Skeletal muscle tissue (tissue), 4 donors: ENCODE data around the gene TTLL5. TPM values are rescaled to one million over a fixed set of nuclear protein-coding genes. Genes with fewer than 3 reads are reported as not detected.
A peak's percentile ranks its signal among the peaks of the same experiment; 100 is the strongest.

Experiments
- H3K27ac ChIP-seq: one replicate; pipeline ENCODE4 v1.7.0; 2013; ENCODE audit warnings: mild to moderate bottlenecking, low read depth, low read length, inconsistent platforms
- H3K27me3 ChIP-seq, 3 donors: one replicate each; pipeline ENCODE4 v1.7.0; 2013; ENCODE audit warnings: low read length in 3 of 3; ENCODE audit not compliant: control insufficient read depth in 3 of 3, insufficient read depth in 3 of 3
- H3K36me3 ChIP-seq, 3 donors: one replicate each; pipeline ENCODE4 v1.7.0; 2013; ENCODE audit warnings: low read length in 3 of 3; ENCODE audit not compliant: control insufficient read depth in 3 of 3, insufficient read depth in 3 of 3
- H3K4me1 ChIP-seq, 3 donors: one replicate each; pipeline ENCODE4 v1.7.0; 2013; ENCODE audit warnings: low read length in 3 of 3, mild to moderate bottlenecking in 3 of 3; ENCODE audit not compliant: control insufficient read depth in 3 of 3, insufficient read depth in 3 of 3
- H3K4me3 ChIP-seq, 3 donors: one replicate each; pipeline ENCODE4 v1.7.0; 2013; ENCODE audit warnings: low read length in 3 of 3
- H3K9ac ChIP-seq, 3 donors: one replicate each; pipeline ENCODE4 v1.7.0; 2013; ENCODE audit warnings: low read length in 3 of 3, mild to moderate bottlenecking in 3 of 3, moderate library complexity in 2 of 3, low read depth in 1 of 3
- H3K9me3 ChIP-seq, 3 donors: one replicate each; pipeline ENCODE4 v1.7.0; 2013; ENCODE audit warnings: low read length in 3 of 3; ENCODE audit not compliant: control insufficient read depth in 3 of 3
- total RNA-seq: library from RNA; depleted of rRNA; stranded (reverse); fragments of >200 nt; gene quantifications from one replicate; pipeline ENCODE4 v1.2.3, GENCODE V29; 2014
- donor health status: Osteomylitis.

The TTLL5 gene
- total RNA-seq, 1 donor from 2014 or later, result 13.6 TPM

GRCh38 chr14:75944607-75945241 is 283.7 kb downstream of the TTLL5 start:
- no peaks in the 10 kb centered on the region for H3K27me3 ChIP-seq
- no peak overlapping the region for H3K27ac ChIP-seq
- H3K4me3 ChIP-seq, result no peak overlapping the region
- H3K4me1 ChIP-seq, result peaks cover 2 to 8% (median 7%) of the 10 kb centered on the region in 3 donors
- H3K9me3 ChIP-seq, result no peaks in the 10 kb centered on the region
- H3K9ac ChIP-seq, result no peak overlapping the region
- H3K36me3 ChIP-seq, result no peaks in the 10 kb centered on the region

- no peaks in the 10 kb centered on the region for H3K9me3 ChIP-seq
- no peak overlapping the region for H3K4me3 ChIP-seq
- no peak overlapping the region for H3K27ac ChIP-seq
- no peaks in the 10 kb centered on the region for H3K36me3 ChIP-seq
- H3K27me3 ChIP-seq, result no peaks in the 10 kb centered on the region
- no peak overlapping the region for H3K9ac ChIP-seq
- H3K4me1 ChIP-seq, result peaks cover 0 to 5% (median 0%) of the 10 kb centered on the region in 3 donors
These were observed 285.7 kb downstream of the TTLL5 start for GRCh38 chr14:75946785-75947184.

DNA sequence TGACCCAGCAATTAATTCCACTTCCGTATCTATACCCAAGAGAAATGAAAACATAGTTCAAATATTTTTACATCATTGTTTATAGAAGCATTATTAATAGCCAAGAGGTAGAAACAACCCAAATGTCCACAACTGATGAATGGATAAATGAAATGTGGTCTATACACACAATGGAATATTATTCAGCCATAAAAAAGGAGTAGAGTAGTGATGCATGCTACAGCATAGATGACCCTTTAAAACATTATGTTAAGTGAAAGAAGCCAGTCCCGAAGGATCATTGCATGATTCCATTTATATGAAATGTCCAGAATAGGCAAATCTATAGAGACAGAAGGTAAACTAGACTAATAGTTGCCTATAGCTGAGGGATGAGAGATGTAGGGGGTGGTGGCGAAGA is 291.4 kb downstream of the TTLL5 start:
- Histone ChIP-seq H3K9me3 (no peaks in the 10 kb centered on the region), H3K36me3 (no peaks in the 10 kb centered on the region), H3K9ac (no peak overlapping the region), H3K27me3 (no peaks in the 10 kb centered on the region), H3K27ac (no peak overlapping the region), H3K4me3 (no peak overlapping the region), H3K4me1 (no peaks in the 10 kb centered on the region)

DNA sequence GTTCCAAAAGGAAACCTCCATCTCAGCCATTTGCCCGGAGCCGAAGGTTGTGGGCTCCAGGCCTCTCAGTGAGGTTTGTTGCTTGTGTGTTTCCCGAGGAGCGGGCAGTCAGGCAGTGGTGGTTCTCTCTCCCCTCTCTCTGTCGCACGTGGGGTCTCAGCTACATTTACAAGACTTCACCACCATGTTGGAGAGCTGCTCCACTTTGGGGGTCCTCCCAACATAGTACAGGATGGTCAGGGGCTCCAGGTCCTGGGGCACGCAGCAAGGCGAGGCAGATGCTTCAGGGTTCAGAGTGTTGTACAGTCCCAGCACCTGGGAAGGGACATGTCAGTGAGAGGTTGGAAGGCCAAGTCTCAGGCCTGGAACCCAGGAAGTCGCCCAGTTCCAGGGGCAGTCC is 298.0 kb downstream of the TTLL5 start:
- H3K4me1 ChIP-seq, result no peaks in the 10 kb centered on the region
- no peaks in the 10 kb centered on the region for H3K9me3 ChIP-seq
- no peak overlapping the region for H3K27ac ChIP-seq
- no peaks in the 10 kb centered on the region for H3K27me3 ChIP-seq
- H3K4me3 ChIP-seq, result no peak overlapping the region
- peaks cover 9 to 33% (median 32%) of the 10 kb centered on the region in 3 donors for H3K36me3 ChIP-seq
- no peak overlapping the region for H3K9ac ChIP-seq

DNA sequence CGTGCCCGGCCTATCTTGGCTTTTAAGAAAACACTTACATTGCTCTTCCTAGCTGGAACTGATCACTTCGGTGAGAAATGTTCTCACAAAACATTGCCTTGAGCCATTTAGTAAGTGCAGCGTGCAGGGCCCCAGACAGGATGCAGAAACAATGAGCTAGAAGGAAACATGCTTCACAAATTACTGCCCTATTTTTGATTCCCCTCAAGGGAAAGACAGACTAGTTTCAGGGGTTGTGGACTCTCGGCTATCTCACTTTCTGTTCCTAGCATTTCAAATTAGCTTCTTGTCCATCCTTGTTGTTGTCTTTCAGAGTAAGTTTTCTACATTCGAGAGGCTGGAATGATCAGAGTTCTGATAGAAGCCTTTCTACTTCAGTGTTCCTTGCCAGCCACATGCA is 299.2 kb downstream of the TTLL5 start:
- no peak overlapping the region for H3K27ac ChIP-seq
- H3K36me3 ChIP-seq, result peaks cover 16 to 45% (median 38%) of the 10 kb centered on the region in 3 donors
- no peak overlapping the region for H3K4me3 ChIP-seq
- no peak overlapping the region for H3K9ac ChIP-seq
- H3K27me3 ChIP-seq, result no peaks in the 10 kb centered on the region
- H3K9me3 ChIP-seq, result no peaks in the 10 kb centered on the region
- H3K4me1 ChIP-seq, result no peaks in the 10 kb centered on the region

DNA sequence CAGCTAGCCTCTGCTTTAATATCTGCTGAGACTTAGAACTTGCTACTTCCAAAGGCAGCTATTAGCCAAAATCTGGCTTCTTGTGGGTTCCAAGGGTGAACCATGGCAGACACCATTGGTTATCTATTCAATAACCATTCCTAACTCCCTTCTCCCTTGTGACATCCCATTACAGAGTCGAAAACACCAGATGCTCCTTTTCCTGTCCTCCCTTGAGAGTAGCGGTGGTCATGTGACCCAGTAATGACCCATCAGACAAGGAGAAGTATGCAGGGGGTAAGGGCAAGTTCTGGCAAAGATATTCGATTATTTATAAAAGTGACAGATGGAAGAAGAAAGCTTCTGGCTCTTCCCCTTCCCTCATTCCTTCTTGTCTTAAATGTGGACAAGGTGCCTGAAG is 300.6 kb downstream of the TTLL5 start:
- Histone ChIP-seq H3K9ac (no peak overlapping the region), H3K4me1 (no peaks in the 10 kb centered on the region), H3K9me3 (no peaks in the 10 kb centered on the region), H3K27me3 (no peaks in the 10 kb centered on the region), H3K4me3 (no peak overlapping the region), H3K36me3 (peaks cover 29 to 59% (median 48%) of the 10 kb centered on the region in 3 donors), H3K27ac (no peak overlapping the region)

DNA sequence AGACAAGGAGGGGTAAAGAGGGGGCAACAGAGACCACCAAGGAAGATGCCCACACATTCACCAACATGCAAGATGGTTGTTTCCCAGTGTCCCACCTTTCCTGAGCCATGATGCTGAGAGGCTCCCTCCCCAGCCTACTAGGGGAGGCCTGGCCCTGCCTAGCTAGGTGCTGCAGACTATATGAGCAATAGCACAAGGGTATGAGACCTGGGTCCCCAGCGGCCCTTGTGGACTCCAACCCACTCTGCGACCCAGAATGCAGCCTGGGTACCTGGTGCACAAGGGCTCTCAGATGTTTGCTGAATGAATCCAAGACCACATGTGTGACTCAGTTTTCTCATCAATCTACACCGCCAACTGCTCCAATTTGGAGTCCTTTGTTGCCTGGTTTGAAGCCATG is 306.8 kb downstream of the TTLL5 start:
- Histone ChIP-seq H3K27me3 (no peaks in the 10 kb centered on the region), H3K4me3 (no peak overlapping the region), H3K9ac (no peak overlapping the region), H3K4me1 (peaks cover 6 to 16% (median 6%) of the 10 kb centered on the region in 3 donors), H3K36me3 (peaks cover 39 to 55% (median 43%) of the 10 kb centered on the region in 3 donors), H3K9me3 (no peaks in the 10 kb centered on the region), H3K27ac (no peak overlapping the region)

GRCh38 chr14:75968456-75968855 is 307.4 kb downstream of the TTLL5 start:
- Histone ChIP-seq H3K9ac (no peak overlapping the region), H3K36me3 (peaks cover 37 to 49% (median 39%) of the 10 kb centered on the region in 3 donors), H3K27me3 (no peaks in the 10 kb centered on the region), H3K9me3 (no peaks in the 10 kb centered on the region), H3K4me1 (peaks cover 6 to 21% (median 12%) of the 10 kb centered on the region in 3 donors), H3K27ac (peak overlapping the region; percentile 48), H3K4me3 (no peak overlapping the region)

GRCh38 chr14:75969126-75969525 is 308.1 kb downstream of the TTLL5 start:
- no peak overlapping the region for H3K9ac ChIP-seq
- H3K27me3 ChIP-seq, result no peaks in the 10 kb centered on the region
- peaks cover 37 to 44% (median 39%) of the 10 kb centered on the region in 3 donors for H3K36me3 ChIP-seq
- no peaks in the 10 kb centered on the region for H3K9me3 ChIP-seq
- no peak overlapping the region for H3K4me3 ChIP-seq
- peak overlapping the region; percentile 48 for H3K27ac ChIP-seq
- peaks cover 6 to 22% (median 12%) of the 10 kb centered on the region in 3 donors for H3K4me1 ChIP-seq

DNA sequence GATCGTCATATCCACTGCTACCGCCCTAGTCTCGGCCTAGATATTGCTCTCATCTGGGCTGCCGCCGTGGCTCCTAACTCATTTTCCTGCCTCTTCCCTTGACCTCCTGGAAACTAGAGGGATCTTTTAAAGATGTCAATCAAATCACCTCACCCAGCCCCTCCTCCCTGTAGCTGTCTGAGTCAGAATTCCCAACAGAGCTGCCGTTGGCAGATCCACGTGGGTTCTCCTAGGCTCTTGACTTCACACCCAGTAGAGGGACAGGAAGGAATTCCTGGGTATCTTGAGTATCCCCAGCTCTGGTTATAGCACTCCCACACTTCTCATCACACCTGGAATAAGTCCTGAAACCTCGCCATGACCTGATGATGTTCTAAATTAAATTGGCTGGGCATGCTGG is 308.8 kb downstream of the TTLL5 start:
- Histone ChIP-seq H3K27me3 (no peaks in the 10 kb centered on the region), H3K9ac (no peak overlapping the region), H3K27ac (no peak overlapping the region), H3K36me3 (peaks cover 35 to 36% (median 35%) of the 10 kb centered on the region in 3 donors), H3K4me3 (no peak overlapping the region), H3K4me1 (peaks cover 6 to 22% (median 12%) of the 10 kb centered on the region in 3 donors), H3K9me3 (no peaks in the 10 kb centered on the region)
